ENCODE measurements around the gene IMPA2.

DNA sequence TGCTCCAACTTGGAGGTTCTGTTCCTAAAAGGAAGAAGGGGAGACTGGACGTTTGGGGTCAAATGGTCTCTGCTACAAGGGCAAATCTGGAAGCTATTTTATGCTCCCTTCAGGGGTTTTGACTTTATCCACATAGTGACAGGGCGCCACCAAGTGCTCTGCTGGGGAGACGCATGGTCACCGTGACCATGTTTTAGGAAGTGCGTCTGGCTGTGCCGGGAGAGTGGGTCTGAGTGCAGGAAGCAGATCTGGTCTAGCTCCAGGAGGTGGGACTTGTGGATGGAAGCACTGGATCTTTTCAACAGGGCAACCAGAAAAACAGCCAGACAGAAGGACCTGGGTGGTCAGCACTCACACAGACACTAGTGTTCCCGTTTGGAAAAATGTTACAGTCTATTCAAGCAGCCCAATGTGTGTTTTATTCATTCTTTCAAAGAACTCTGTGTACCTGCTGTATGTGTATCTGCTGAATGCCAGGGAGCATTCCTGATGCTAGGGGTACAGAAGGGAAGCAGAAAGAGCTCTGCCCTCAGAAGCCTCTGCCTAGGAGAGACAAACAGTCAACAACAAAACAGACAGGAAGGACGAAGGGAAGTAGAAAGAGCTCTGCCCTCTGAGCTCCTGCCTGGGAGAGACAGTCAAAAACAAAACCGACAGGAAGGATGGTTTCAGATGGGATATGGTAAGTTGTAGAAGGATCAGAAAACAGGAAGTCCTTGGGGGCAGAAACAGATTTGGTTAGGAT lies 14.3 kb downstream of the IMPA2 start:
- TF ChIP-seq, protein P1, sequence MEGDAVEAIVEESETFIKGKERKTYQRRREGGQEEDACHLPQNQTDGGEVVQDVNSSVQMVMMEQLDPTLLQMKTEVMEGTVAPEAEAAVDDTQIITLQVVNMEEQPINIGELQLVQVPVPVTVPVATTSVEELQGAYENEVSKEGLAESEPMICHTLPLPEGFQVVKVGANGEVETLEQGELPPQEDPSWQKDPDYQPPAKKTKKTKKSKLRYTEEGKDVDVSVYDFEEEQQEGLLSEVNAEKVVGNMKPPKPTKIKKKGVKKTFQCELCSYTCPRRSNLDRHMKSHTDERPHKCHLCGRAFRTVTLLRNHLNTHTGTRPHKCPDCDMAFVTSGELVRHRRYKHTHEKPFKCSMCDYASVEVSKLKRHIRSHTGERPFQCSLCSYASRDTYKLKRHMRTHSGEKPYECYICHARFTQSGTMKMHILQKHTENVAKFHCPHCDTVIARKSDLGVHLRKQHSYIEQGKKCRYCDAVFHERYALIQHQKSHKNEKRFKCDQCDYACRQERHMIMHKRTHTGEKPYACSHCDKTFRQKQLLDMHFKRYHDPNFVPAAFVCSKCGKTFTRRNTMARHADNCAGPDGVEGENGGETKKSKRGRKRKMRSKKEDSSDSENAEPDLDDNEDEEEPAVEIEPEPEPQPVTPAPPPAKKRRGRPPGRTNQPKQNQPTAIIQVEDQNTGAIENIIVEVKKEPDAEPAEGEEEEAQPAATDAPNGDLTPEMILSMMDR (IDR thresholded peaks at IDR 0.05) = peak; percentile 87
- TF ChIP-seq EZH2 (IDR thresholded peaks at IDR 0.05) = no peak
- TF ChIP-seq EZH2phosphoT487 (IDR thresholded peaks at IDR 0.05) = no peak

Data from neural progenitor cell (in vitro differentiated cells).